Neuron (in vitro differentiated cells): ENCODE results near the gene SORD.
"Not testable (repeated sequence)": the region's sequence is repeated elsewhere in the genome, so short reads cannot be mapped to it uniquely, and the experiment has no call there.

ENCODE experiments used
- H2AFZ ChIP-seq: one replicate; pipeline ENCODE4 v1.6.1; 2013; ENCODE audit warnings: low read depth, mild to moderate bottlenecking, inconsistent platforms, low read length, moderate library complexity
- H3K27me3 ChIP-seq: one replicate; pipeline ENCODE4 v1.6.1; 2013; ENCODE audit warnings: low read length; ENCODE audit not compliant: insufficient read depth
- H3K36me3 ChIP-seq: one replicate; pipeline ENCODE4 v1.6.1; 2013; ENCODE audit warnings: low read length; ENCODE audit not compliant: insufficient read depth
- H3K4me1 ChIP-seq: one replicate; pipeline ENCODE4 v1.6.1; 2013; ENCODE audit warnings: low read length; ENCODE audit not compliant: insufficient read depth
- H3K4me3 ChIP-seq: 2 replicates; pipeline ENCODE4 v1.5.1; 2013; ENCODE audit warnings: mild to moderate bottlenecking, low read length, moderate library complexity
- H3K9me3 ChIP-seq: one replicate; pipeline ENCODE4 v1.6.1; 2013; ENCODE audit warnings: low read length

Gene SORD

DNA sequence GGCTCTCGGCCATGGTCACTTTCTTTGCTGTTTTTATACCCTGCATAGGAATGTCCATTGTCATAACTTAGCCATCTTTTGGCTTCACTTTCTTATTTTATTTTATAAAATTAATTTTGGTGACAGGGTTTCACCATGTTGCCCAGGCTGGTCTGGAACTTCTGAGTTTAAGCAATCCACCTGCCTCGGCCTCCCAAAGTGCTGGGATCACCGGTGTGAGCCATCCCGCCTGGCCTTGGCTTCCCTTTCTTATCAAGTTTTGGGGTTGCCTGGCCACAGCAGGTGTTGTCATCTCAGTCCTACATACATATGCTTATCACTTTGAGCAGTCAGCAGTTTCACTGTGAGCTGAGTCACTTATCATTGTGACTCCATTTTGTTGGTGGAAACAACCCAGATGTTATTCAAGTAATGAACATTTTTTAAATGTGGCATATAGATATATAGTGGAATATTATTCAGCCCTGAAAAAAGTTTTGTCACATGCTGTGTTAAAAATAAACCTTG, 8.6 kb downstream of the SORD start:
- peaks cover 17% of the 10 kb centered on the region for H3K36me3 ChIP-seq
- H3K27me3 ChIP-seq, H2AFZ ChIP-seq, H3K4me1 ChIP-seq, H3K4me3 ChIP-seq: not testable (repeated sequence)
- peaks cover 11% of the 10 kb centered on the region for H3K9me3 ChIP-seq

DNA sequence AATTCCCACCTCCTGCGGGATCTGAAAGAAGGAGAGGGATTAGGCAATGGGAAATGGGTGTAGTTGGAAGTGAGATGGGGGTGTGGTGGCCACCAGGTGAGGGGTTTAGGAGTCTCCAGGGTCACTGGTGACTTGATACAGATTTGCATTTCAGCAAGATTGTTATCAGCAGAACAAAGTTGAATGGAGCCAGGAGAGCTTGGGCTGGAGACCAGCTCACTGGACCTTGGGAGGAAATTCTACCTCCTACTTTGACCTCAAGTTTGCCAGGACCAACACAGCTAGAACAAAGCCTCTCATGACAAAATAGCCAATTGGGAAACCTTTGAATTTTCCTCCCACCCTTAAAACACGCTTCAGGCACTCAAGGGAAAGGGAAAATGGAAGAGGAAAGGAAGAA, 9.5 kb downstream of the SORD start:
- H3K27me3 ChIP-seq, H2AFZ ChIP-seq, H3K4me3 ChIP-seq, H3K4me1 ChIP-seq: not testable (repeated sequence)
- H3K36me3 ChIP-seq, result peaks cover 17% of the 10 kb centered on the region
- H3K9me3 ChIP-seq, result peaks cover 11% of the 10 kb centered on the region

DNA sequence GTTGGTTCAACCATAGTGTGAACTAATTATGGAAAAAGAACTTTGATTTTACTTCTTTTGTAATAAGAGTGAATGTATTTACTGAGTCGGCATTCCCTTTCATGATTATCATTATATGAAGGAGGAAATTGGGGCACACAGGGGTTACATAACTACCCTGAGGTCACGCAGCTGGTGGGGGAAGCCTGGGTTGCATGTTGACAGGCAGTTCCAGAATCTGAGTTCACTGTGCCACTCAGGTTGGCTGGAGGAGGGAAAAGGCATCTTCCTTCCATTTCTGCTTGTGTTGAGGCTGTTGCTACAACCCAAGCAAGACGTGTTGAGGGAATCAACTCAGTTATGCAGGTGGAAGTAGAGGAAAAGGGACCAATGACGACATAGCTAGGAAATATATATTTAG, 11.1 kb downstream of the SORD start:
- not testable (repeated sequence) for H3K27me3 ChIP-seq, H3K4me3 ChIP-seq, H2AFZ ChIP-seq, H3K9me3 ChIP-seq, H3K4me1 ChIP-seq
- H3K36me3 ChIP-seq, result peaks cover 17% of the 10 kb centered on the region

DNA sequence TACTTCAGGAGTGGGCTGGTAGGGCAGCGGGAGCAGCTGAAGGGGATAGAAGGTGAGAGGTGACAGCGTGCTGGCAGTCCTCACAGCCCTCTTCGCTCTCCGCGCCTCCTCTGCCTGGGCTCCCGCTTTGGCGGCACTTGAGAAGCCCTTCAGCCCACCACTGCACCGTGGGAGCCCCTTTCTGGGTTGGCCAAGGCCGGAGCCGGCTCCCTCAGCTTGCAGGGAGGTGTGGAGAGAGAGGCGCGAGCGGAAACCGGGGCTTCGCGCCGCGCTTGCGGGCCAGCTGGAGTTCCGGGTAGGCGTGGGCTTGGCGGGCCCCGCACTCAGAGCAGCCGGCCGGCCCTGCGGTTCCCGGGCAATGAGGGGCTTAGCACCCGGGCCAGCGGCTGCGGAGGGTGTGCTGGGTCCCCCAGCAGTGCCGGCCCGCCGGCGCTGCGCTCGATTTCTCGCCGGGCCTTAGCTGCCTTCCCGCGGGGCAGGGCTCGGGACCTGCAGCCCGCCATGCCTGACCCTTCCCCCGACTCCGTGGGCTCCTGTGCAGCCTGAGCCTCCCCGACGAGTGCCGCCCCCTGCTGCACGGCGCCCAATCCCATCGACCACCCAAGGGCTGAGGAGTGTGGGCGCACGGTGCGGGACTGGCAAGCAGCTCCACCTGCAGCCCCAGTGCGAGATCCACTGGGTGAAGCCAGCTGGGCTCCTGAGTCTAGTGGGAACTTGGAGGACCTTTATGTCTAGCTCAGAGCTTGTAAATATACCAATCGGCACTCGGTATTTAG, 11.8 kb downstream of the SORD start:
- peaks cover 10% of the 10 kb centered on the region for H3K36me3 ChIP-seq
- H2AFZ ChIP-seq, H3K9me3 ChIP-seq, H3K4me1 ChIP-seq, H3K4me3 ChIP-seq, H3K27me3 ChIP-seq: not testable (repeated sequence)

DNA sequence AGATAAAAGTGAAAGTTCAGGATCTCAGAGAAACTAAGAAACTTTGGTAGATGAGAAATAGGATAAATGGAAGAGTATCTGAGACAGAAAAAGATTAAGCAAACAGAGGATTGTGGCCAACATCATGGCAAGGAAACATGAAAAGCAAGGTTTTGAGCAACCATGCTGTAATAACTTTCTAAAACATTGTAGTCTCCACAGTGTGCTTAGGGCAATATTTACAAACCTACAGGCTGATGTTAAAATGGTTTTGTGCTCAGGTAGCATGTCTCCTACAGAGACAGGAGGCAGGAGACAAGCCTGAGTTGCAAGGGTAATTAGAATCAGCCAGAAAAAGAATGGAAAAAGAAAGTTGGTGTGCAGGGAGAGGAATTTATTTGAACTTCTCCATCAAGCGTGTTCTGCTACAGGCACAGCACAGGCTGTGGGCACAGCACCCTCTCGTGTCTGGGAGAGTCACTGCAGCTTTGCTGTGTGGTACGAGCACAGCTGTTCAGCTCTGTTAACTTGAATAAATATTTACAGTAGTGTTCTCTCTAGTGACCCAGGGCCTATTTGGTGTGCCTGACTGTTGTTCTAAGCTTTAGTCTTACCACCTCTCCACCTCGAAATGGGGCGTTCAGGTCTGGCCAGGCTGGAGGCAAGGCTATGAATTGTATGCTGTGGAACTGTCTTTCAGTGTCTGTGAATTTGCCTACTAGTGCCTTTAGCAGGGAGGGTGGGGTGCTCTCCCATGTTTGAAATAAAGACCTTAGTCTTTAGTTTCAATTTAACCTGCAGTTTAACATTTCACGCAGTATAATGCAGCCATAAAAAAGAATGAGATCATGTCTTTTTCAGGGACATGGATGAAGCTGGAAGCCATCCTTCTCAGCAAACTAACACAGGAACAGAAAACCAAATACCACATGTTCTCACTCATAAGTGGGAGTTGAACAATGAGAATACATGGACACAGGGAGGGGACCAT, 14.1 kb downstream of the SORD start:
- H3K9me3 ChIP-seq, H3K27me3 ChIP-seq, H3K4me3 ChIP-seq, H3K4me1 ChIP-seq, H3K36me3 ChIP-seq, H2AFZ ChIP-seq: not testable (repeated sequence)

DNA sequence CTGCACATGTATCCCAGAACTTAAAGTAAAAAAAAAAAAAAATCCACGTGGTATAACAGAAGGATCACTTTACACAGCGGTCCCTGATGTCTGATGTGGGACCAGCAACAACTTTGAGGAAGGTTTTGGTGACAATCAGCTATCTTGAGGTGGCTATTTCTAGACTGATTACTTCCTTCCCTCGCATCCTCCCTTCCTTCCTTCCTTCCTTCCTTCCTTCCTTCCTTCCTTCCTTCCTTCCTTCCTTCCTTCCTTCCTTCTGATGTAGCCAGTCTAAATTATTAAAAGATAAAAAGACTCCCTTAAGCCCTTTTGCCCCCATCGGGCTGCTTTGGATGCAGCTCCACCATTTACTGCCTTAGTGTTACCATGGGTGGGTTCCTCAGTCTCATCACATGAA, 14.9 kb downstream of the SORD start:
- no peaks in the 10 kb centered on the region for H3K4me1 ChIP-seq
- no peak overlapping the region for H2AFZ ChIP-seq
- no peak overlapping the region for H3K4me3 ChIP-seq
- no peaks in the 10 kb centered on the region for H3K27me3 ChIP-seq
- no peaks in the 10 kb centered on the region for H3K9me3 ChIP-seq
- peaks cover 3% of the 10 kb centered on the region for H3K36me3 ChIP-seq

DNA sequence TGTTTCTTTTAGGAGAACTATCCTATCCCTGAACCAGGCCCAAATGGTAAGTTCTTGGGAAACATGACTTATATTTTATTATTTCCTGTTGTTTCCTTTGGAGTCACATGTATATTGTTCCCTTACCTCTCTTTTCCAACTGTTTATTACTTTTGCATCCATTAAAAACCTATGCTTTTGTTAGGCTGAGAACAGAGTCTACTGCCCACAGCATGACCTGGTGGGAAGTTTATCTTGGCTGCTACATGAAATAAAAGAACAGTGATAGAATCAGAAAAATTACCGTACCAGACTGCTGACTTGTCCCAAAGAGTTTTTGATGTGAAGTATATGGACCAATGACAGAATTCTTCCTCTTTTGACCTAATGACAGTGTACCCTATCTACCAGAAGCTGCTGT, 17.4 kb downstream of the SORD start:
- H3K4me1 ChIP-seq, H2AFZ ChIP-seq, H3K9me3 ChIP-seq, H3K27me3 ChIP-seq, H3K4me3 ChIP-seq, H3K36me3 ChIP-seq: not testable (repeated sequence)

DNA sequence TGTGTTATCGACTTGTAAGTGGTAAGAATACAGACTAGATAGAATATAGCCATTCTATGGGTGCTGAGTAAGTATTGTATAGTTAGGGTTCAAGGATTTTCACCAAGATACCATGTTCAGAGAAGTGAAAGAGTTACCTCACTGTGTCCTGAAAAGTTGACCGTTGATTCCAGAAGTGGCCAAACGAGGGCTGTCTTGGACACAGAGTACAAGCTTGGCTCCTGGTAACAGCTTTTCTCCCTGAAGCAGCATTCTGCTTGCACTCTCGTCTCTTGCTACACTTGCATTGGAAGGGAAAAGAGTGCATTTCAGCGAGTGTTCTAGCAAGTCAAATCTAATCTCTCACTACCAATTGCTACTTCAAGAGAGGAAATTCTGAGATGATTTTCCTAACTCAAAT, 18.5 kb downstream of the SORD start:
- H3K4me1 ChIP-seq, H2AFZ ChIP-seq, H3K36me3 ChIP-seq, H3K4me3 ChIP-seq, H3K9me3 ChIP-seq, H3K27me3 ChIP-seq: not testable (repeated sequence)

DNA sequence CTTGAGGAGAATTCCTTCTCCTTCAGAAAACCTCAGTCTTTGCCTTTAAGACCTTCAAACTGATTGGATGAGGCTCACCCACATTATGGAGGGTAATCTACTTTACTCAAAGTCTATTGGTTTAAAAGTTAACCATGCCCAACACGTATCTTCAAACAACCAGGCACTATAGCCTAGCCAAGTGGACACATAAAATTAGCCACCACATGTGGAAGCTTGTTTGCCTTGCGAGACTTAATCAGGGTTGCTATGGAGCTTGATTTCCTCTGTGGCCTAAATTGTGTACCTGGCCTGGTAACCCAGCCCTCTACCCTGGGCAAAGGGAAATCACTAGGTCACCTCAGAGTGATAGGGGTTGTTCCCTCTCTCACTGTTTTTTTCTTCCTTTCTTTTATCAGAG, 19.9 kb downstream of the SORD start:
- not testable (repeated sequence) for H3K4me3 ChIP-seq, H2AFZ ChIP-seq, H3K27me3 ChIP-seq, H3K4me1 ChIP-seq, H3K36me3 ChIP-seq, H3K9me3 ChIP-seq

DNA sequence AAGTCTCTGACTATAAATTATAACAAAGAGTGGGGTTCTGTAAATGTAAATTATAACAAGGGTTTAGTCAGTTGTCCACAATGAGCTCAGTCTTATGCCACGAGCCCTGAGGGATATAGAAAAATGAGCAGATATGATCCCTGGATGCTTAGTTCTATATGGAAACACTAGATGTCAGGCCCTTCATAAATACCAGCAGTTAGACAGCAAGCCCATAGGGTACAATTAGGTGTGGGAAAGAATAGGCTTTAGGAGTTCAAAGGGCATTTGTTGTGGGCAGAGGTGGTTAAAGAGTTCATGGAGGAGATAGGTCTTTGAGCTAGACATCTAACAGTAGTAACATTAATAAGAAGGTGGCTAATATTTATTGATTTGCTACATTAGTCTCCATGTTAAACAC, 21.3 kb downstream of the SORD start:
- peaks cover 13% of the 10 kb centered on the region for H3K9me3 ChIP-seq
- H3K4me1 ChIP-seq, H3K27me3 ChIP-seq, H2AFZ ChIP-seq, H3K4me3 ChIP-seq: not testable (repeated sequence)
- peaks cover 16% of the 10 kb centered on the region for H3K36me3 ChIP-seq

DNA sequence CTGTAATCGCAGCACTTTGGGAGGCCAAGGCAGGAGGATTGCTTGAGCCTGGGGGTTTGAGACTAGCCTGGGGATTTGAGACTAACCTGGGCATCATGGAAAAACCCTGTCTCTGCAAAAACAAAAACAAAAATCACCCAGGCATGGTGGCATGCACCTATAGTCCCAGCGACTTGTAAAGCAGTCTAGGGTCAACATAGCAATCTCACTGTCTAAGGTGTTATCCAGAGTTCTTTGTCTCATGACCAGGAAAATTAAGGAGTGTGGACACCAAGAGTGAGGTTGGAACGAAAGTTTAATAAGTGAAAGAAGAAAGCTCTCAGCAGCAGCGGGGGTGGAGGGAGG, 25.4 kb downstream of the SORD start:
- not testable (repeated sequence) for H3K4me1 ChIP-seq, H3K27me3 ChIP-seq, H2AFZ ChIP-seq, H3K4me3 ChIP-seq
- Histone ChIP-seq H3K9me3 (peaks cover 28% of the 10 kb centered on the region), H3K36me3 (peaks cover 25% of the 10 kb centered on the region)

DNA sequence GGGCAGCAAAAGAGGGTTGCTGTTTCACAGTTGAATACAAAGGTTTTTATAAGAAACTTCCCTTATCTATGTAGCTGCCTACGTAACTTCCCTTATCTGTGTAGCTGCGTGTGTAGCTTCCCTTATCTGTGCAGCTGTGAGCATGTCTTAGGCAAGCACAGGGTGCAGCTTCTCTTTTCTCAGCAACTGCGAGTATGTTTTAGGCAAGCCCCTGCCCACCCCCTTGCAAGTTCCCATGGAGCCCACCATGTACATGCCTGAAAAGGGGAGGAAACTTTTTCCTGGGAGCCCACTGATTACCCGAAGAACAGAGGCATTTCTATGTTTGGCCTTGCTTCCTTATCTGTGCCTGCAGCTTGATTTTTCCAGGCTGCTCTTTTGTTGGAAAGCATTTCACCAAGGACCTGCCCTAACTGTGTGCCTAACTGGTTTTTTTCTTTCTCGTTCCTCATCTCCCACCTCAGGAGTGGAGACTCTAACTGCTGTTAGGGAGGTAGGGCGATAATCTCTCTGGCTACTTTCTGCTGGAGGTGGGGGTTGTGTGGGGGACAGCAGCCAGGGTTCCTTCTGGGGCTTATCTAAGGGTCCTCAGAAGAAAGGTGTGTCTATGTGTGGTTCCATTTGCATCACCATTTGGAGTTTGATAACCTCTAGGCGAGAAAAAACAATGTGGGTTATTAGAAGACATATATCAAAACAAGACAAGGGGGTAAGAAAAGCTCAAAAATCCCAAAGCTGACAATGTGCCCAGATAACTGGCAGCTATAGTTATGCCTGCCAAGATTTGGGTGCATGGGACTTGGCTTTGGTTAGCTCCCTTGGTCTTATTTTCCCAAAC, 26.0 kb downstream of the SORD start:
- peaks cover 28% of the 10 kb centered on the region for H3K9me3 ChIP-seq
- H3K4me3 ChIP-seq, result no peak overlapping the region
- H3K36me3 ChIP-seq, result peaks cover 25% of the 10 kb centered on the region
- no peaks in the 10 kb centered on the region for H3K4me1 ChIP-seq
- H2AFZ ChIP-seq, result no peak overlapping the region
- H3K27me3 ChIP-seq, result no peaks in the 10 kb centered on the region

DNA sequence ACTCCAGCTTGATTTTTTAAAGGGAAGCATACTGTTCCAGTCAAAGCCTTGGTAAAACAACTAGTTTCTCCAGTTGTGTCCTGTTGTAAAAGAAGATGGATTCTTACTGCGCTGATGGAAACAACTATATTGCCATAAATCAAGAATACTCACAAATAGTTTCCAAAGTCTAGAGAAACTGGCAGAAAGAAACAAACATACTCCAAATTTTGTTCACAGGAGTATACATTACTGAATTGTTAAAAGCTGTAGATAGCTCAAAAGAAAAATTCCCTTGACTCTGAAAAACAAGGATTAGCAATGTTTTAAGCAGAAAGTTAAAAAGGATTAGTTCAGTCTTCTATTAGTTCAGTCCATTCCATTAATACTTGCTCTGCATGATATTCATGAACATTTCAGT, 27.6 kb downstream of the SORD start:
- H3K9me3 ChIP-seq, result peaks cover 28% of the 10 kb centered on the region
- no peak overlapping the region for H3K4me3 ChIP-seq
- H3K27me3 ChIP-seq, result no peaks in the 10 kb centered on the region
- H3K36me3 ChIP-seq, result peaks cover 25% of the 10 kb centered on the region
- H2AFZ ChIP-seq, result no peak overlapping the region
- H3K4me1 ChIP-seq, result no peaks in the 10 kb centered on the region
